Progenitor cell of endocrine pancreas (in vitro differentiated cells): ENCODE data around the gene OGFOD2. TPM values are rescaled to one million over a fixed set of nuclear protein-coding genes. Genes with fewer than 3 reads are reported as not detected.

ENCODE experiments used
- DNase-seq: peaks from one replicate; pipeline ENCODE4 v3.0.0; 2021; ENCODE audit warnings: low spot score; ENCODE audit not compliant: unreplicated experiment
- H3K27ac Mint-ChIP-seq: 2 replicates; pipeline ENCODE4 v1.8.0; 2021; ENCODE audit warnings: mild to moderate bottlenecking, moderate library complexity, mixed read lengths
- H3K27me3 Mint-ChIP-seq: 2 replicates; pipeline ENCODE4 v1.8.0; 2021; ENCODE audit warnings: mixed read lengths
- H3K36me3 Mint-ChIP-seq: 2 replicates; pipeline ENCODE4 v1.8.0; 2022; ENCODE audit warnings: mixed read lengths; ENCODE audit not compliant: insufficient read depth
- H3K4me1 Mint-ChIP-seq: 2 replicates; pipeline ENCODE4 v1.8.0; 2021; ENCODE audit warnings: low read depth, mixed read lengths
- H3K4me3 Mint-ChIP-seq: 2 replicates; pipeline ENCODE4 v1.8.0; 2021; ENCODE audit warnings: low read depth, mild to moderate bottlenecking, moderate library complexity, mixed read lengths
- H3K9me3 Mint-ChIP-seq: 2 replicates; pipeline ENCODE4 v1.8.0; 2021; ENCODE audit warnings: low read depth, mixed read lengths
- CTCF ChIP-seq: fragments of 200-600 bp; sonication (generic); IDR thresholded peaks from one replicate; pipeline ENCODE4 v1.5.0; 2021; ENCODE audit warnings: antibody characterized with exemption, mild to moderate bottlenecking; ENCODE audit not compliant: unreplicated experiment
- total RNA-seq: library from RNA; stranded (reverse); gene quantifications from 2 replicates; pipeline ENCODE4 v1.2.1, GENCODE V29; 2021

Gene OGFOD2
- total RNA-seq, 1 donor from 2014 or later, result 16.1 TPM

GRCh38 chr12:122948605-122949004 lies 26.4 kb upstream of the OGFOD2 start:
- Mint-ChIP-seq H3K36me3 (no peaks in the 10 kb centered on the region), H3K27ac (no peak overlapping the region), H3K4me1 (no peaks in the 10 kb centered on the region), H3K9me3 (no peaks in the 10 kb centered on the region), H3K27me3 (no peaks in the 10 kb centered on the region), H3K4me3 (no peak overlapping the region)
- TF ChIP-seq CTCF, result no peak
- DNase-seq, result no peak

GRCh38 chr12:122949405-122949804 lies 25.6 kb upstream of the OGFOD2 start:
- no peaks in the 10 kb centered on the region for H3K27me3 Mint-ChIP-seq
- H3K4me3 Mint-ChIP-seq, result no peak overlapping the region
- H3K9me3 Mint-ChIP-seq, result no peaks in the 10 kb centered on the region
- no peak for TF ChIP-seq CTCF
- no peaks in the 10 kb centered on the region for H3K36me3 Mint-ChIP-seq
- no peaks in the 10 kb centered on the region for H3K4me1 Mint-ChIP-seq
- DNase-seq, result no peak
- no peak overlapping the region for H3K27ac Mint-ChIP-seq

GRCh38 chr12:122949816-122950675 lies 25.0 kb upstream of the OGFOD2 start:
- Mint-ChIP-seq H3K4me3 (no peak overlapping the region), H3K27me3 (no peaks in the 10 kb centered on the region)
- DNase-seq, result no peak

GRCh38 chr12:122951406-122951805 lies 23.6 kb upstream of the OGFOD2 start:
- Mint-ChIP-seq H3K4me1 (no peaks in the 10 kb centered on the region), H3K27me3 (no peaks in the 10 kb centered on the region), H3K9me3 (no peaks in the 10 kb centered on the region), H3K36me3 (no peaks in the 10 kb centered on the region), H3K4me3 (no peak overlapping the region), H3K27ac (no peak overlapping the region)
- no peak for DNase-seq
- no peak for TF ChIP-seq CTCF

More at GRCh38 chr12:122949816-122950675, 25.0 kb upstream of the OGFOD2 start:
- Mint-ChIP-seq H3K4me1 (no peaks in the 10 kb centered on the region), H3K9me3 (no peaks in the 10 kb centered on the region), H3K36me3 (no peaks in the 10 kb centered on the region), H3K27ac (no peak overlapping the region)
- no peak for TF ChIP-seq CTCF

- Mint-ChIP-seq H3K27me3 (no peaks in the 10 kb centered on the region), H3K27ac (no peak overlapping the region), H3K9me3 (no peaks in the 10 kb centered on the region), H3K4me1 (no peaks in the 10 kb centered on the region), H3K4me3 (no peak overlapping the region), H3K36me3 (no peaks in the 10 kb centered on the region)
- DNase-seq, result peak; percentile 52
- TF ChIP-seq CTCF, result peak; percentile 82
These were observed 22.8 kb upstream of the OGFOD2 start for GRCh38 chr12:122951979-122952892.
